Bronchial epithelial cell (primary cell): Measurements from ENCODE around the gene TRAPPC12. TPM values are rescaled to one million over a fixed set of nuclear protein-coding genes. Genes with fewer than 3 reads are reported as not detected.

Experiments
- DNase-seq: peaks from one replicate; pipeline ENCODE4 v3.0.0-alpha.2; 2010; ENCODE audit warnings: low read depth
- FAIRE-seq: peaks from 2 replicates; lab custom pipeline; 2011; peaks lifted over from hg19 to GRCh38; lab: Jason Lieb, UNC
- H3K27me3 ChIP-seq: 2 replicates; pipeline ENCODE4 v1.5.1; 2011; ENCODE audit warnings: low read length; ENCODE audit not compliant: control insufficient read depth, insufficient read depth
- H3K36me3 ChIP-seq: 2 replicates; pipeline ENCODE4 v1.5.1; 2011; ENCODE audit warnings: low read length; ENCODE audit not compliant: control insufficient read depth, insufficient read depth
- H3K4me3 ChIP-seq: 2 replicates; pipeline ENCODE4 v1.5.1; 2011; ENCODE audit warnings: mild to moderate bottlenecking, low read depth, low read length, control low read depth
- total RNA-seq: library from RNA; depleted of rRNA; stranded (reverse); fragments of >200 nt; gene quantifications from 2 replicates; pipeline ENCODE4 v1.2.1, GENCODE V29; 2014
- TF ChIP-seq, protein P1 (sequence below): IDR thresholded peaks from 2 replicates; pipeline ENCODE4 v1.5.1; 2011; ENCODE audit warnings: mild to moderate bottlenecking, moderate library complexity, low read length, control low read depth, inconsistent platforms; ENCODE audit not compliant: insufficient read depth, severe bottlenecking

TRAPPC12 gene
- total RNA-seq, 1 donor from 2014 or later = 52.9 TPM

DNA sequence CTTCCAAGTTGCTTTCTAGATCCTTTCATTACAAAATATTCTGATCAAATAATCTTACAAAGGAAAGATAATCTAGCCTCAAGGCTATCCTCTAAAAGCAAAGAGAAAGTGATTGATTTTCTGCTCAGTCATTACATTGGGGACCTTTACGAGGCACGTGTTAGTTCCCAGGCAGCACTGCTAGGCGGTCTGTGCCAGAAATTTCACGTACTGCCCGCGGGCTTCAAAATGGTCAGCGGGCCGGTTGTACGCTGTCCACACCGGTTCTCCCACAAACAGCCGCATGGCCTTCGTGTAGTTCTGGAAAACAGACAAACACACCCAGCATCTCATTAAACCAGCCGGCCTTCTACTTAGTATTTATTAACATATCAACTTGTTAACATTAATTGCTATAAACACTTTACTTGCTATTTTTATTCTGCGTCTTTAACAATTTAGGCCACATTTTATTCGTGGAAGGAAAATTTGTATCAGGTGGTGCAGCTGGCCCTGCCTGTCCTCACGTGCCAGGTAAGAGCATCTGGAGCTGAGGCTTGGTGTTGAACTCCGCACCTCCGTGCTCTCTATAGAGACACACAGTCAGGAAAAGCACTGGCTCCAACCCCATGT, 119.4 kb downstream of the TRAPPC12 start:
- no peak for FAIRE-seq
- TF ChIP-seq, protein P1, sequence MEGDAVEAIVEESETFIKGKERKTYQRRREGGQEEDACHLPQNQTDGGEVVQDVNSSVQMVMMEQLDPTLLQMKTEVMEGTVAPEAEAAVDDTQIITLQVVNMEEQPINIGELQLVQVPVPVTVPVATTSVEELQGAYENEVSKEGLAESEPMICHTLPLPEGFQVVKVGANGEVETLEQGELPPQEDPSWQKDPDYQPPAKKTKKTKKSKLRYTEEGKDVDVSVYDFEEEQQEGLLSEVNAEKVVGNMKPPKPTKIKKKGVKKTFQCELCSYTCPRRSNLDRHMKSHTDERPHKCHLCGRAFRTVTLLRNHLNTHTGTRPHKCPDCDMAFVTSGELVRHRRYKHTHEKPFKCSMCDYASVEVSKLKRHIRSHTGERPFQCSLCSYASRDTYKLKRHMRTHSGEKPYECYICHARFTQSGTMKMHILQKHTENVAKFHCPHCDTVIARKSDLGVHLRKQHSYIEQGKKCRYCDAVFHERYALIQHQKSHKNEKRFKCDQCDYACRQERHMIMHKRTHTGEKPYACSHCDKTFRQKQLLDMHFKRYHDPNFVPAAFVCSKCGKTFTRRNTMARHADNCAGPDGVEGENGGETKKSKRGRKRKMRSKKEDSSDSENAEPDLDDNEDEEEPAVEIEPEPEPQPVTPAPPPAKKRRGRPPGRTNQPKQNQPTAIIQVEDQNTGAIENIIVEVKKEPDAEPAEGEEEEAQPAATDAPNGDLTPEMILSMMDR = no peak
- H3K27me3 ChIP-seq = no peaks in the 10 kb centered on the region
- DNase-seq = no peak
- H3K4me3 ChIP-seq = no peak overlapping the region
- peaks cover 9% of the 10 kb centered on the region for H3K36me3 ChIP-seq

DNA sequence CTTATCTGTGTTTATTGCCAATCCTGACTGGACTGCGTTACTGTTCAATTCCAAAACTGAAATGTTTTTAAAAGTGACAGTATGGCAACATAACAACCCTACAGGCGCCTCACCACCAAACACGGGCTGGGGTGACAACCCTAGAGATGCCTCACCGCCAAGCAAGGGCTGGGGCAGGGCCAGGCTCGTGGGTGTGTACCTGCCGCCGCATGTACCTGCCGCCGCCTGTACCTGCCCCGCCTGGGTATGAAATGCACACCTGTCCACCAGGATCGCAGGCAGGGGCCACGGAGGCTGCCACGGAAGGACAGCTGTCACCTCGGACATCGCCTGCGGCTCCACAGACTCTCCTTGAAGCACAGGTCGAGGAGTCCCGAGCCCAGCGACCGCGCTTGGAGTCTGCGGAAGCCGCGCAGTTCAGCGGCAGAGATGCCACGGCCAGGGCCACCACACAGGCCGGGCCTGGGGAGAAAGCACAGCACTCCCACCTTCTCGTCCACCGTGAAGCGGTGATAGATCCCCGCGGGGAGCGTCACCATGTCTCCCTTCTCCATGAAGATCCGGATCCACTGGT, 120.9 kb downstream of the TRAPPC12 start:
- Histone ChIP-seq H3K27me3 (no peaks in the 10 kb centered on the region), H3K36me3 (peaks cover 9% of the 10 kb centered on the region), H3K4me3 (no peak overlapping the region)
- TF ChIP-seq, protein P1 = no peak
- DNase-seq (no peak), FAIRE-seq (no peak)

DNA sequence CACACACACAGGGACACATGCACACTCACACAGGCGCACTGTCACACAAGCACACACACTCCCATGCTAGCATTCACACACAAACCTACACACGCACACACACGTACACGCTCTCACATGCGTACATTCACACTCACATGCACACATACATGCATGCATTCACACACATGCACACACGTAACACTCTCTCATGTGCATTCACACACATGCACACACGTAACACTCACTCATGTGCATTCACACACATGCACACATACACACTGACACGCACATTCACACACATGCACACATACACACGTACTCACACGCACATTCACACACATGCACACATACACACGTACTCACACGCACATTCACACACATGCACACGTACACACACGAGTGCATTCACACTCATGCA, 123.6 kb downstream of the TRAPPC12 start:
- no peak overlapping the region for H3K4me3 ChIP-seq
- FAIRE-seq (peak; percentile 100), DNase-seq (no peak)
- no peaks in the 10 kb centered on the region for H3K27me3 ChIP-seq
- H3K36me3 ChIP-seq = peaks cover 10% of the 10 kb centered on the region
- TF ChIP-seq, protein P1 = no peak

DNA sequence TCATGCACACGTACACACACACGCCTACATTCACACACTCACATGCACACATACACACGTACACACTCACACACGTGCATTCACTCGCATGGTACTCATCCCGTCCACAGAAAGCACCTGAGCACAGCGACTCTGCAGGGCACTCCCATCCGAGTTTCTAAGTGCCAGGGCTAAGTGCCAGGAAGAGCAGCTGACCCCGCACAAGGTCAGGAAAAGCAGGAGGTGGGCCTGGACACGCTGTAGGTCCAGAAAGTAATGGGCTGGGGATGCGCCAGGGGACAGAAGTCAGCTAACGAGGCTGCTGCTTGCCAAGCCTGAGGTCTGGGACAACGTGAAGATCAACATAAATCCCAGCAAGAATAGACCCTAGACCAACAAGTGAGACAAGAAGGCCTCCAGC, 124.0 kb downstream of the TRAPPC12 start:
- TF ChIP-seq, protein P1 = no peak
- H3K36me3 ChIP-seq = peaks cover 9% of the 10 kb centered on the region
- no peak overlapping the region for H3K4me3 ChIP-seq
- H3K27me3 ChIP-seq = no peaks in the 10 kb centered on the region
- FAIRE-seq = no peak
- DNase-seq = no peak

DNA sequence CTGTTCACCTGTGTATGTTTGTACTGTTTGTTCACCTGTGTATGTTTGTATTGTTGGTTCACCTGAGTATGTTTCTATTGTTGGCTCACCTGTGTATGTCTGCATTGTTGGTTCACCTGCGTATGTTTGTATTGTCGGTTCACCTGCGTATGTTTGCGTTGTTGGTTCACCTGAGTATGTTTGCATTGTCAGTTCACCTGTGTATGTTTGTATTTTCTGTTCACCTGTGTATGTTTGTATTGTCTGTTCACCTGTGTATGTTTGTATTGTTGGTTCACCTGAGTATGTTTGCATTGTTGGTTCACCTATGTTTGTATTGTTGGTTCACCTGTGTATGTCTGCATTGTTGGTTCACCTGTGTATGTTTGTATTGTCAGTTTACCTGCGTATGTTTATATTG, 125.2 kb downstream of the TRAPPC12 start:
- peaks cover 7% of the 10 kb centered on the region for H3K36me3 ChIP-seq
- no peak overlapping the region for H3K4me3 ChIP-seq
- DNase-seq (no peak), FAIRE-seq (no peak)
- H3K27me3 ChIP-seq = no peaks in the 10 kb centered on the region
- TF ChIP-seq, protein P1 = no peak
